PC-3 (cell line): Measurements from ENCODE around the gene PPP6R1. TPM values are rescaled to one million over a fixed set of nuclear protein-coding genes. Genes with fewer than 3 reads are reported as not detected.

ENCODE experiments used
- ATAC-seq: fragments of 200-7000 bp; cut with Tn5 transposase; 2 replicates; pipeline ENCODE4 v1.9.1; 2020; ENCODE audit warnings: mild to moderate bottlenecking, moderate library complexity
- BruUV-seq: library from RNA; stranded (reverse); fragments of 400-500 nt; replicated peaks from 2 replicates; lab custom pipeline; 2021; lab: Mats Ljungman, UMichigan
- CTCF ChIA-PET: fragments of 300-600 bp; sonication (Branson Sonifier 250); formaldehyde crosslinking; loops from one replicate; lab custom pipeline; 2022; ENCODE audit warnings: antibody characterized with exemption; lab: Charles Lee
- POLR2A ChIA-PET: fragments of 300-600 bp; sonication (Branson Sonifier 250); formaldehyde crosslinking; loops from one replicate; lab custom pipeline; 2022; ENCODE audit warnings: antibody characterized with exemption; ENCODE audit not compliant: unreplicated experiment; lab: Charles Lee
- DNase-seq: peaks from one replicate; pipeline ENCODE4 v3.0.0-alpha.2; 2015
- H2AFZ ChIP-seq: fragments of 300-600 bp; sonication (generic); 2 replicates; pipeline ENCODE4 v1.6.0; 2016; ENCODE audit warnings: antibody characterized with exemption, low read length
- H3F3A ChIP-seq: fragments of 300-600 bp; sonication (generic); one replicate; pipeline ENCODE4 v1.6.0; 2017; ENCODE audit warnings: antibody characterized with exemption, low read length, control low read depth, mild to moderate bottlenecking; ENCODE audit not compliant: unreplicated experiment
- H3K27ac ChIP-seq: fragments of 300-600 bp; sonication (generic); 2 replicates; pipeline ENCODE4 v1.5.1; 2016; ENCODE audit warnings: mild to moderate bottlenecking, low read length
- H3K27me3 ChIP-seq: fragments of 300-600 bp; sonication (generic); 2 replicates; pipeline ENCODE4 v1.6.1; 2016; ENCODE audit warnings: low read length, mixed read lengths
- H3K36me3 ChIP-seq: fragments of 300-600 bp; sonication (generic); 2 replicates; pipeline ENCODE4 v1.6.1; 2016; ENCODE audit warnings: low read depth, mixed run types, low read length, mixed read lengths
- H3K4me1 ChIP-seq: fragments of 300-600 bp; sonication (generic); 2 replicates; pipeline ENCODE4 v1.5.1; 2016; ENCODE audit warnings: low read length; ENCODE audit not compliant: insufficient read depth
- H3K4me2 ChIP-seq: fragments of 300-600 bp; sonication (generic); 2 replicates; pipeline ENCODE4 v1.6.0; 2016; ENCODE audit warnings: low read length
- H3K4me3 ChIP-seq: fragments of 300-600 bp; sonication (generic); 2 replicates; pipeline ENCODE4 v1.5.1; 2016; ENCODE audit warnings: mild to moderate bottlenecking, low read length, mixed read lengths
- H3K79me2 ChIP-seq: fragments of 300-600 bp; sonication (generic); 2 replicates; pipeline ENCODE4 v1.6.1; 2017; ENCODE audit warnings: low read length, mixed read lengths
- H3K9ac ChIP-seq: fragments of 300-600 bp; sonication (generic); 2 replicates; pipeline ENCODE4 v1.6.0; 2016; ENCODE audit warnings: mild to moderate bottlenecking, low read length
- H3K9me2 ChIP-seq: fragments of 300-600 bp; sonication (generic); replicated peaks from 2 replicates; pipeline ENCODE4 v1.6.1; 2016; ENCODE audit warnings: mixed run types, low read length, mixed read lengths
- H3K9me3 ChIP-seq: fragments of 300-600 bp; sonication (generic); 2 replicates; pipeline ENCODE4 v1.6.1; 2016; ENCODE audit warnings: low read length, mixed read lengths
- H4K20me1 ChIP-seq: fragments of 300-600 bp; sonication (generic); 2 replicates; pipeline ENCODE4 v1.6.1; 2016; ENCODE audit warnings: low read length, mixed read lengths
- CTCF ChIP-seq: fragments of 300-600 bp; sonication (generic); conservative IDR thresholded peaks from 2 replicates; pipeline ENCODE4 v1.5.1; 2017; ENCODE audit warnings: antibody characterized with exemption, low read depth, mild to moderate bottlenecking, low read length
- EZH2 ChIP-seq: fragments of 300-600 bp; sonication (generic); IDR thresholded peaks from one replicate; pipeline ENCODE4 v1.6.1; 2017; ENCODE audit warnings: antibody characterized with exemption, mild to moderate bottlenecking, low read length; ENCODE audit not compliant: unreplicated experiment
- EZH2phosphoT487 ChIP-seq: fragments of 300-600 bp; sonication (generic); IDR thresholded peaks from 2 replicates; pipeline ENCODE4 v1.6.1; 2018; ENCODE audit warnings: mild to moderate bottlenecking, antibody characterized with exemption, low read length, borderline replicate concordance
- intact Hi-C: fragments of 100-400 bp; cut with micrococcal nuclease; formaldehyde crosslinking; loops from 2 replicates; pipeline ENCODE4 v1.9.0; 2023
- total RNA-seq: library from RNA; depleted of rRNA; stranded (reverse); fragments of >200 nt; gene quantifications from 2 replicates; pipeline ENCODE4 v1.2.3, GENCODE V29; 2014

Gene PPP6R1
- total RNA-seq, 1 experiment from 2014 or later: 159 TPM

GRCh38 chr19:55279340-55279739 is 20.5 kb upstream of the PPP6R1 start:
- Histone ChIP-seq H3K4me3 (peak overlapping the region; percentile 96), H4K20me1 (no peaks in the 10 kb centered on the region), H3K4me2 (peak overlapping the region; percentile 89), H3K36me3 (peaks cover 16% of the 10 kb centered on the region), H3K27me3 (0 out of 2 replicates have a peak, but pooled peaks cover 4% of the 10 kb centered on the region), H3K4me1 (peaks cover 10% of the 10 kb centered on the region; the same call in 1 of the 2 replicates), H3K79me2 (peaks cover 16% of the 10 kb centered on the region), H3K9ac (peak overlapping the region; percentile 84), H3K27ac (peak overlapping the region; percentile 68), H3F3A (peaks cover 7% of the 10 kb centered on the region), H3K9me3 (no peaks in the 10 kb centered on the region), H3K9me2 (no peaks in the 10 kb centered on the region), H2AFZ (peak overlapping the region; percentile 85)
- no peak for ATAC-seq
- BruUV-seq: TSS peak; percentile 50
- CTCF ChIA-PET: no interaction called here
- intact Hi-C loops: no loop called here
- no peak for DNase-seq
- POLR2A ChIA-PET: interaction anchor here (0.5 to 1.1 kb wide), 2 partner anchors 20 to 394 kb away, joined by 5 to 10 read pairs; partner anchors contain the start of gene PPP6R1
- no peak for TF ChIP-seq EZH2phosphoT487
- TF ChIP-seq CTCF: no peak
- TF ChIP-seq EZH2: no peak

- H2AFZ ChIP-seq: no peak overlapping the region
- intact Hi-C loops: no loop called here
- 0 out of 2 replicates have a peak, but pooled peaks cover 3% of the 10 kb centered on the region for H3K27me3 ChIP-seq
- H3K9me3 ChIP-seq: no peaks in the 10 kb centered on the region
- ChIA-PET CTCF (interaction anchor here (0.6 kb wide), 1 partner anchor 20 kb away, joined by 3 read pairs; the partner anchor contains the start of gene PPP6R1), POLR2A (no interaction called here)
- peak overlapping the region; percentile 96 for H3K4me3 ChIP-seq
- peak overlapping the region; percentile 89 for H3K4me2 ChIP-seq
- H3K36me3 ChIP-seq: peaks cover 21% of the 10 kb centered on the region
- peak overlapping the region; percentile 84; the same call in 1 of the 2 replicates for H3K9ac ChIP-seq
- no peaks in the 10 kb centered on the region for H4K20me1 ChIP-seq
- H3K9me2 ChIP-seq: no peaks in the 10 kb centered on the region
- BruUV-seq: no TSS peak
- no peak overlapping the region for H3K27ac ChIP-seq
- H3K79me2 ChIP-seq: peaks cover 16% of the 10 kb centered on the region
- no peak for TF ChIP-seq EZH2phosphoT487
- no peak for TF ChIP-seq EZH2
- TF ChIP-seq CTCF: no peak
- DNase-seq: no peak
- no peak for ATAC-seq
- peaks cover 10% of the 10 kb centered on the region; the same call in 1 of the 2 replicates for H3K4me1 ChIP-seq
- peaks cover 7% of the 10 kb centered on the region for H3F3A ChIP-seq
These were observed 19.7 kb upstream of the PPP6R1 start for GRCh38 chr19:55278391-55279135.

GRCh38 chr19:55277494-55277893 is 18.7 kb upstream of the PPP6R1 start:
- Histone ChIP-seq H4K20me1 (no peaks in the 10 kb centered on the region), H2AFZ (no peak overlapping the region)

More at GRCh38 chr19:55277494-55277893, 18.7 kb upstream of the PPP6R1 start:
- no peak for ATAC-seq
- no peak for DNase-seq
- Histone ChIP-seq H3K79me2 (peaks cover 16% of the 10 kb centered on the region), H3F3A (peaks cover 7% of the 10 kb centered on the region), H3K27me3 (no peaks in the 10 kb centered on the region), H3K9me2 (no peaks in the 10 kb centered on the region), H3K4me3 (no peak overlapping the region), H3K27ac (no peak overlapping the region), H3K36me3 (peaks cover 22% of the 10 kb centered on the region), H3K4me1 (peaks cover 10% of the 10 kb centered on the region; the same call in 1 of the 2 replicates), H3K9me3 (no peaks in the 10 kb centered on the region), H3K9ac (no peak overlapping the region), H3K4me2 (no peak overlapping the region)
- intact Hi-C loops: no loop called here
- ChIA-PET CTCF (no interaction called here), POLR2A (interaction anchor here (0.6 kb wide), 1 partner anchor 105 kb away, joined by 3 read pairs; no protein-coding TSS in a partner anchor)
- no peak for TF ChIP-seq EZH2phosphoT487
- TF ChIP-seq CTCF: no peak
- no peak for TF ChIP-seq EZH2
- BruUV-seq: no TSS peak
